Peyer's patch (tissue), 4 donors: ENCODE measurements around the gene CREG1.

ENCODE experiments used
- CTCF ChIP-seq, 6 experiments: fragments of 450-650 bp in 4 of 6; fragments of 200-600 bp in 2 of 6; sonication (generic) in 1 of 6; IDR thresholded peaks; one replicate each; pipeline ENCODE4 v1.5.1; 2017 to 2019; ENCODE audit warnings: antibody characterized with exemption in 6 of 6, mild to moderate bottlenecking in 3 of 6, moderate library complexity in 1 of 6
- POLR2A ChIP-seq, 2 donors: fragments of 450-650 bp; IDR thresholded peaks; one replicate each; pipeline ENCODE4 v1.5.1; 2017; ENCODE audit warnings: antibody characterized with exemption in 2 of 2, mild to moderate bottlenecking in 2 of 2, moderate library complexity in 2 of 2

- TF ChIP-seq POLR2A (IDR thresholded peaks at IDR 0.05): no peak
- TF ChIP-seq CTCF (IDR thresholded peaks at IDR 0.05): no peak
Observed at GRCh38 chr1:167601442-167602383, 48.2 kb upstream of the CREG1 start.
